Occipital lobe (tissue), 2 donors: Measurements from ENCODE around the gene TSR3. TPM values are rescaled to one million over a fixed set of nuclear protein-coding genes. Genes with fewer than 3 reads are reported as not detected.

Source experiments
- DNase-seq: peaks from one replicate; lab custom pipeline; 2025; lab: John Stamatoyannopoulos, UW
- total RNA-seq: library from RNA; depleted of rRNA; stranded (reverse); fragments of >200 nt; gene quantifications from one replicate; pipeline ENCODE4 v1.2.3, GENCODE V29; 2014

Gene TSR3
- 36.8 TPM for total RNA-seq

- DNase-seq: peak; percentile 67
Observed at GRCh38 chr16:1351582-1352362, at the start of gene TSR3, which contains the start of gene GNPTG. Gene TSR3, minus strand, starts transcription at chr16:1351878. Its CDS starts 74 bp downstream, at chr16:1351804. Gene GNPTG, plus strand, starts transcription at chr16:1351931. Its CDS starts 35 bp downstream, at chr16:1351966.

DNA sequence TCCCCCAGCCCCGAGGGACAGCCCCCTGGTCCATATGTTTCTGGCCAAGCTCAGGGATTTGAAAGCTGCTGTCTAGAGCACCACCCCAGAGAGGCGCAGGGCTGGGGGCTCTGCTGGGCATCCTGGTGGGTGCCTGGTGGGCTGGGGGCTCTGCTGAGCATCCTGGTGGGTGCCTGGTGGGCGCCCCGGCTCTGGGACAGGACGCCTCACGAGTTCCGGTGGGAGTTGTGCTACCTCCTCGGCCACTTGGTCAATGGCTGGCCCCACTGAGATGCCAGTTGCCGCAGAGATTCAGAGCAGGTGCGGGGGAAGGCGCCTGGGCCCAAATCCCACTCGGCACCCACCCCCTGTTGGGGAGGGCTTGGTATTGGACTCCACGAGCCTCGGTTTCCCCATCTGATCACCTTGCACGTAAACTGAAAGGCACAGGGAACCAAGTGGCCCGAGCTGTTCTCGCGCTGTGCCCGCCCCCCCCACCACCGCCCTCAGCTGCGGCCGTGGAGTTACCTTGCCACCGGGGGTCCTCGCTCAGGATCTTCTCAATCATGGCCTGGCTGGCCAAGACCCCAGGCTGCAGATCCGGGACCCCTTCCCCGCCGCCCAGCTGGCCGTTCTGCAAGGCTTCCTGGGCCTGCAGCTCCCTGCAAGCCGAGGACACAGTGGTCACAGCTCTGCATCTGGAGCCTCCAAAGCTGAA, 49.5 kb upstream of the TSR3 start:
- no peak for DNase-seq

- DNase-seq: no peak
Observed at GRCh38 chr16:1398826-1399581, 47.3 kb upstream of the TSR3 start.

DNA sequence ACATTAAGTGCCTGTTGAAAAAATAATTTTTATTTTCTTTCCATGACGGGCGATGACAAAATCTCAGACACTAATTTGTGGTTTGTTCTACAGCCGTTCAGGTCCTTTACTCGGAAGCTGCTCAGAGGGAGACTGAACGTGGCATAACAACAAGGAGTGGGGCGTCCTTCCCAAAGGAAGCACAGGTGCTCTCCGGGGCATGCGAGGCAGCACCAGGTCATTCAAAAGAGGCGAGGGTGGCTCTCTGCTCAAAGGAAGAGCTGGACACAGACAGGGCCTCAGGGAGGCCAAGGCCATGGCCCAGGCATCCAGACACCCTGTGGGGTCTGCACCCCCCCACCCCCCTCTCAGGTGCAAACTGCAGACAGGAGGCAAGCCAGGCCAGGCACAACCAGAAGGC, 46.7 kb upstream of the TSR3 start:
- DNase-seq: no peak

DNA sequence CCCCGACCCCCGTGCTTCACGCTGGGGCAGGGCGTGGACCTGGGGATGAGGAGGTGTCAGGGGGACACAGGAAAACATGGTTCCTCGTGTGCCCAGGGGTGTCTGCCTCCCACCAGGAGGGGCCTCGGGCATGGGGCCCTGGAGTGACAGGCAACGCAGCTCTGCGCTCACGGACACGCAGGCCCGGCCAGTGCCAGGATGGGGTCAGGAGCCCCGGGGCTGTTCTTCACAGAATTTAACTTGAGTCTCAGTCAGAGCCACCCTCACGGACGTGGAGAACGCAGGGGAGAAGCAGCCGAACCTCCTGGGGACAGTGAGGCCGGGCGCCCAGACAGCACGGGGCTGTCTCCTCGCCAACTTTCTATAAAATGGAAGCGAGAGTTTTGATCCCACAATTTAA, 46.1 kb upstream of the TSR3 start:
- DNase-seq: no peak

DNA sequence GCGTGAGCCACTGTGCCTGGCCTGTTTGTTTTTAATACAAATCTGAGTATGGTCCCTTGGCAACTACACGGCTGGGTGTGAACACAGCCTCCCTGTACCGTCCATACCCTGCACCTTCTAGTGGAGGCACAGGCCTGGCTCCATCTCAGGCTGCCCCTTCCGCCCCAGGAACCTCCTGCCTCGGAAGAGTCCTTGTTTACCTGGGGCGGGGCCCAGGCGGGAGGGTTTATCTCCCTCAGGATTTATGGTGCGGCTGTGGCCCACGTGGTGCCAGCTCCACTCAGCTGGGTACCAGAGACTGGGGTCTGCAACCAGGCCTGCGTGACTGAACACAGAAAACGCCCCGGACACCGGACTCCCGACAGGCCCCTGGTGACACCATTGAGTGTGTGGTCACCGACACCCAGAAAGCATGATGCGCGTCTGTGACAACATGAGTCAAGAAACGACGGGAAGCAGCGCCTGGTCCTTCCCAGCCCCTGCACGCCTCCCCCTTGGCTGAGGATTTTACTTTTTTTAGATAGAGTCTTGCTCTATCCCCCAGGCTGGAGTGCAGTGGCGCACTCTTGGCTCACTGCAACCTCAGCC, 43.9 kb upstream of the TSR3 start:
- DNase-seq: no peak

DNA sequence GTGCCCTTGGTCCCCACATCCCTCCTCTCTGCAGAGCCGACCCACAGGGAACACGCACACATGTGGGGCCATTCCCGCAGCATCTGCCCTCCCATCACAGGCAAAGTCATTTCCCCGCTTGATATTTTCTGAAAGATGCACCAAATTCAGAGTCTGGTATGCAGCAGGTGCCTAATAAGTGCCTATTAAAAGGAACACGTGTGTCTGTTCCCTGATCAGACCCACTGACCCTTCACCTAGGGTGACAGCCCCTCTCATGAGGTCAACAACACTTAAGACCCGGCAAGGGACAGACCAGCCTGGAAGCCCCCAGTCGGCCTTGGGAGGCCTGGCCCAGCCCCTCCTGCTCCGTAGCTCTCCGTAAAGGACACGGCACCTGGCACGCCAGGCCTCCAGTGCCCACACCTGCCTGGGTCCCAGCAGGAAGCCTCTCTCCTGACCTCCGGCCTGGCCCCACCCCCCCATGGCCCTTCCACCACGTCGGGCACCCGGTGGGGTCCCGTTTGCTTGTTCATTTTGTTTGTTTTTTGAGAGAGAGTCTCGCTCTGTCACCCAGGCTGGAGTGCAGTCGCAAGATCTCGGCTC, 42.8 kb upstream of the TSR3 start:
- no peak for DNase-seq

DNA sequence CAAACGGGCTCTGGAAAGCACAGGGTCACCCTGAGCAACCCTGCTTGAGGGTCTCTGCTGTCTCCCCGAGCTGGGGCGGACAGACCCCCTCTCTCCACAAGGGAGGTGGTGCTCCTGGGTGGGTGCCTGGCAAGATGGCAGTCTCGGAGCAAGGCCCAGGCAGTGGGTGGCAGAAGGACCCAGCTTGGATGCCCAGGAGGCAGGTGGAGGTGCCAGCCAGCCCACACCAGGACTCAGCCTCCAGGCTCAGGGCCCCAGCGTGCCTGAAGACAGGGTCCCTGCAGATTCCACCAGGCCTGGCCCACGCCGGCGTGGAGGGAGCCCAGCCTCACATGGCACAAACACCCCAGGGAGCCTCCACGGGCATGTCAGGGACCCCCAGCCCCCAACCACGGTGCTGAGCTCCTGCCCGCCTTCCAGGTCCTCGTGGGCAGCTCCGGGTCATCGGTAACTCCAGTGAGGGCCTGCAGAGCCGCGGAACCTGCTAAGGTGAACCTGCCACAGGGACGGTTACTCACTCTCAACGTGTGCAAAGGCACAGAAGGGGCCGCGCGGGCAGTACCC, 42.0 kb upstream of the TSR3 start:
- no peak for DNase-seq

DNA sequence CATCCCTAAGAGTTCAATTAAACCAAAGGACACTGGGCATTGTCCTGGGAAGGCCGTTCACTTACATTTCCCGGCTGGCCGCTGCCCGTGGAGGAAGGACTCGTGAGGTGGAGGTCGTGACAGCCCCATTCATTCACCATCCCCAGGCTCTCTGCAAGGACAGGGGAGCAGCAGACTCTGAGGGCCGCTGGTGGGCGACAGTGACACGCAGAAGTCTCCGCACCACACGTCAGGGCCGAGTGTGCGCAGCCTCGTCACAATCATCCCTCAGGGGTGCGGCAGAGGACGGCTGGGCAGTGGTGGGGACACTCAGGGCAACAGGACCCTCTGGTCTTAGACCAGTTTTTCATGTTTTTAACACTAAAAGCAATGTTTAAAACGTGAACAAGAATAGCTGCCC, 41.1 kb upstream of the TSR3 start:
- DNase-seq: no peak

GRCh38 chr16:1390239-1390779, 38.6 kb upstream of the TSR3 start:
- no peak for DNase-seq

- DNase-seq: no peak
Observed at GRCh38 chr16:1389762-1390161, 38.1 kb upstream of the TSR3 start.

GRCh38 chr16:1387331-1387730, 35.7 kb upstream of the TSR3 start:
- no peak for DNase-seq

DNA sequence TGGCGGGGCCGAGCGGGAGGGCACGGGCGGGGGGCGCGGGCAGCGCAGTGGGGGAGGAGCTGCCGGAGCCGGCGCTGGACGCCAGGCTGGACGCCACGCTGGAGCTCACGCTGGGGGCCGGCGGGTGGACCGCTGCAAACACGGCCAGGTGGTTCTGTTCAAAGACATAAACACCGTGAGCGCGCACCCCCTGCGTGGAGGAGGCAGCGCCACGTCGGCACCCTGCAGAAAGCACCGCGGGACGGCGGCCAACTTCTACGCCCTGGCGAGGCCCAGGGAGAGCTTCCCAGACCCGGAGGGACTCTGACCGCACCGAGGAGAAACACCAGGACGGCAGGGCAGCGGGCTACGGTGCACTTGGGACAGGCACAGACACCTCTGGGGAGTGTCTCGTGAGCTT, 33.6 kb upstream of the TSR3 start:
- DNase-seq: no peak

GRCh38 chr16:1383556-1383955, 31.9 kb upstream of the TSR3 start:
- DNase-seq: no peak

DNA sequence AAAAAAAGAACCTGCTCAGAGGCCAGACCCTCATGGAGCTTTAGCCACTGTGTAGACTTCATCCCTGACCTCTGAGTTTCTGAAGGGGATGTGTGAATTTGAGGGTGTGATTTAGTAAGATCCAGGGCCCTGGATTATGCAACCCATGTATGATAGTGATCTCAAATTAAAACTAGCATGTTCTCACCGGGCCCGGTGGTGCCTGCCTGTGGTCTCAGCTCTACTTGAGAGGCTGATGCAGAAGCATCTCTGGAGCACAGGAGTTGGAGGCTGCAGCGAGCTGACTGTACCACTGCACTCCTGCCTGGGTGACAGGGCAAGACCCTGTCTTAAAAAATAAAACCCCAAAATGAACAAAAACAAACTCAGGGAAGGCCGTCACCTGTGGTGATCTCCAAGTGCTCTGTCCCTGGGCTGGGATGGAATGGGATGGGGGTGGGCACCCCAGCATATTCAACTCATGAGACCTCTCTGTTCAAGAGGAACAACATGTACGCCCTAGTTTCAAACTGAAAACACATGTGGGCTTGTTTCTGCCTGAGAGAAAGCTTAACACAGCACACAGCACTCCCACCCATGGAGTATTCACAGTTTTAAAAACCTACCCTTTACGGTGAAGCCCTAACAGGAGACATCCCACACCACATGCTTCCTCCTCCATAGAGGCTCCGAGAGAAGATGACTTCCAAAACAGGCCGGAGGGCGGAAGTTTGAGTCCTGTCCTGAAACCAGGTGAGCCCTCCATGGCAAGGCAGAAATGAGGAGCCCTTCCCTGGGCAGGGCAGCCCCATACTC, 30.1 kb upstream of the TSR3 start:
- DNase-seq: no peak

DNA sequence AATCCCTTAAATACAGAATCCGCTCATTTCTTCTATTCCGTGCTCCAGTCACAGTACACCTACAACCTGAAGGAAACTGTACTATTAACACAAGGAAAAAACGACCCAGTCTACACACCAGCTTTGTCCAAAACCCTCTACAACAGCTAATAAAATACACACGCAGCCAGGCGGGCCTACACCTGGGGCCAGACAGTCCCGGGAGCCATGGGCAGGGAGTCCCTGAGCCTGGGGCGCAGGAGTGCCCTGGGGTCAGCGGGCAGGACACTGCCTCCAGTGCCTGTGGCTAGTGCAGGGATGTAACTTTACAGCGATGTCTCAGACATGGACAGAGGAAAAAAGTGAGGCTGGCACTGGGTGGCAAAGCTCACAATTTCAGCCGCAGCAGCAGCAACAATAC, 28.5 kb upstream of the TSR3 start:
- DNase-seq: no peak

DNA sequence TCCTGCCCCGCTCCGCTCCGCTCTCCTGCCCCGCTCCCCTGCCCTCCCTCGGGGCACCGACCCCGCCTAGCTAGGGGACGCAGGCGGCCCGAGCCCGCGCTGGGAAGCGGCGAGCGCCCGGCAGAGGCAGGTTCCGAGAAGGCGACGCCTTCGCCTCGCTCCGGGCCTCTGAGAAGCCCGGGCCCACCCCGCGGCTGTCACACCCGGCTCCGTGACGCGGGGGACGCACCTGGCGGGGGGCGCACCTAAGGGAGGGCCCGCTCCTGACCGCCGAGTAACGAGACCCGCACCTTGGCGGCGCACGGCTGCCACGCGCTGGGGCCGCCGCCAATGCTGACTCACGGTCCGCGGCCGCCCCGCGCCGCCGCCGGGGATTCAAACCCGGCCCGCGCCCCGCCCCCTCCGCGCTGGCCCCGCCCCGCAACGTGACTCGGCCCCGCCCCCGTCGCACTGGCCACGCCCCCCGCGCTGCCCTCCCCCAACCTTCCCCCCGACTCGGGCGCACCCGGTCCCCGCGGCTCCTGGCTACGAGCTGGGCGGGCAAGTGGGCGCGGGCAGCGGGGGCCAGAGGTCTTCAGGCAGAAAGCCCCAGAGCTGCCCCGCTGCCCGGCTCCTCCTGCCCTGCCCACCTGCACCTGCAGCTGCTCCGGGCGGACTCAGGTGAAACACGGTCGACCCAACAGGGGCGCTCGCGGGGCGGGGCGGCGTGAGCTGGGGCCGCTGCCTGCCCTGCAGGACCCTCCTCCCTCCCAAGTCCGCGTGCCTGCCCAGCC, 27.8 kb upstream of the TSR3 start:
- DNase-seq: no peak

DNA sequence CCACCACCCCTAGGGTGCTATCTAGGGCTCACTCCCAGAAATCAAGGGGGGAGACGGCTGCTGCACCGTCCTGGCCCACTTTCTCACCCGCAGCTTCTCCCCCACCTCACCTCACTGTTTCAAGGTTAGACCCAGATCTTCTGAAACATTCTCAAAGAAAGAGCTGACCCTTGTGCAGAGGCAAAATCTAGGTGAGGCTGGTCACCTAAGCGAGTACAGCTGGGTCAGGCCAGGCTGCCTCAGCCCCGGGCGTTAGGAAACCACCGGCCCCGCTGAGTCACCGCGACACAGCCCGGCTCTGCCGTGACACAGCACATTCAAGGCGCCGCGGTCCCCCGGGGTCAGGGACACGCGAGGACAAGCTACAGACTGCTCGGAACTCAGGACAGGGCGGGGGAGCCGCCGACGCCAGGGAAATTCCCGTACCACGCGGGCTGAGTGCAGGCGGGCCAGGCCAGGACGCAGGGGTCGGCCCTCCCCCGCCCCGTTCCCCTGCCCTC, 27.2 kb upstream of the TSR3 start:
- peak; percentile 33 for DNase-seq
